CD4-positive, alpha-beta T cell (primary cell): Measurements from ENCODE around the gene SERPINI2. TPM values are rescaled to one million over a fixed set of nuclear protein-coding genes. Genes with fewer than 3 reads are reported as not detected.
"Not testable (repeated sequence)": the region's sequence is repeated elsewhere in the genome, so short reads cannot be mapped to it uniquely, and the experiment has no call there.

Source experiments
- ATAC-seq: fragments of 200-7000 bp; cut with Tn5 transposase; one replicate; pipeline ENCODE4 v1.10.0; 2022; ENCODE audit warnings: mild to moderate bottlenecking; ENCODE audit not compliant: poor library complexity
- CTCF ChIA-PET: fragments of 350-600 bp; sonication (Branson Sonifier 250); formaldehyde crosslinking; loops from one replicate; lab custom pipeline; 2021; ENCODE audit warnings: antibody characterized with exemption, inconsistent platforms; lab: Charles Lee
- POLR2A ChIA-PET: fragments of 350-600 bp; sonication (Branson Sonifier 250); formaldehyde crosslinking; loops from one replicate; lab custom pipeline; 2021; ENCODE audit warnings: antibody characterized with exemption, inconsistent platforms; lab: Charles Lee
- DNase-seq, 14 experiments: peaks; one replicate each; pipeline ENCODE4 v3.0.0-alpha.2; 2013 to 2020; ENCODE audit warnings: mixed read lengths in 2 of 14
- H3K27ac ChIP-seq, 2 donors: one replicate each; pipeline versions ENCODE4 v1.5.1 to v1.7.0; 2013; ENCODE audit warnings: low read length in 2 of 2, low read depth in 1 of 2, mild to moderate bottlenecking in 1 of 2
- H3K27me3 ChIP-seq, 2 experiments: 1 replicate in 1 of 2; 2 replicates in 1 of 2; pipeline versions ENCODE4 v1.6.1 to v1.7.0; 2013; ENCODE audit warnings: low read length in 2 of 2, control low read depth in 1 of 2, mild to moderate bottlenecking in 1 of 2, moderate library complexity in 1 of 2; ENCODE audit not compliant: insufficient read depth in 2 of 2, control insufficient read depth in 1 of 2
- H3K36me3 ChIP-seq: one replicate; pipeline ENCODE4 v1.6.1; 2013; ENCODE audit warnings: low read length, control low read depth; ENCODE audit not compliant: insufficient read depth
- H3K4me1 ChIP-seq: one replicate; pipeline ENCODE4 v1.6.1; 2013; ENCODE audit warnings: low read length, control low read depth; ENCODE audit not compliant: insufficient read depth
- H3K4me3 ChIP-seq: one replicate; pipeline ENCODE4 v1.5.1; 2013; ENCODE audit warnings: mild to moderate bottlenecking, low read length, moderate library complexity
- H3K9me3 ChIP-seq, 2 experiments: 1 replicate in 1 of 2; 2 replicates in 1 of 2; pipeline versions ENCODE4 v1.6.1 to v1.7.0; 2013; ENCODE audit warnings: low read length in 2 of 2, mild to moderate bottlenecking in 2 of 2, control low read depth in 1 of 2, moderate library complexity in 1 of 2; ENCODE audit not compliant: control insufficient read depth in 1 of 2, insufficient read depth in 1 of 2
- H3K27ac Mint-ChIP-seq: one replicate; pipeline ENCODE4 v1.8.0; 2020; ENCODE audit warnings: mixed read lengths
- H3K27me3 Mint-ChIP-seq: one replicate; pipeline ENCODE4 v1.8.0; 2021; ENCODE audit warnings: mixed read lengths
- H3K36me3 Mint-ChIP-seq: one replicate; pipeline ENCODE4 v1.8.0; 2021; ENCODE audit warnings: low read depth, mixed read lengths
- H3K4me1 Mint-ChIP-seq: one replicate; pipeline ENCODE4 v1.8.0; 2021; ENCODE audit warnings: low read depth, mixed read lengths
- H3K4me3 Mint-ChIP-seq: one replicate; pipeline ENCODE4 v1.8.0; 2020; ENCODE audit warnings: mild to moderate bottlenecking, mixed read lengths
- H3K9me3 Mint-ChIP-seq: one replicate; pipeline ENCODE4 v1.8.0; 2020; ENCODE audit warnings: mixed read lengths
- intact Hi-C, 2 experiments: fragments of 100-400 bp; cut with DNase I in 1 of 2; cut with micrococcal nuclease in 1 of 2; formaldehyde crosslinking; loops; one replicate each; pipeline versions ENCODE4 v1.15.1 to v1.9.0; 2023 to 2025; cut with DNase I, micrococcal nuclease
- total RNA-seq, 174 experiments: library from RNA in 2 of 174; stranded (reverse) in 2 of 174; gene quantifications; one replicate each; pipeline ENCODE4 v1.2.3 and lab custom pipeline; 2021 to 2026
- TF ChIP-seq, protein P1 (sequence below): fragments of 200-600 bp; IDR thresholded peaks from one replicate; pipeline ENCODE4 v1.8.0; 2022; ENCODE audit warnings: antibody characterized with exemption, mild to moderate bottlenecking

Gene SERPINI2
- total RNA-seq, 2 experiments from 2014 or later, result not detected

DNA sequence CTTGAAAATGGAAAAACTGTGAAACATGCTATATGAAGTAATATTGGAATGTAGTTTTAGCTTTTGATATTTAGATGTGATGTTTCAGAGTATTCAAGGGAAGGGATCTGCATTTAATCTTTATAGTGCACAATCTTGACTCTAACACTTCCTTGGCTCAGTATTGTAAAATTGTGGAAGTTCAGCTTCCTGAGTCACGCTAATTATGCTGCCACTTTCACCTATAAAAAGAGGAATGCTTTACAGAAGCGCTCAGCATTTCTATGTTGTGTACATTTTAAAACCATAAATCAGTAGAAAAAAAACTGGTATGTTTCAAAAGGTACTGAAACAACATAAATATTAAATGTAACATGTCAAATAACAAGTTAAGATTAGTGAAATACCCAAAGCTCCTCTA lies 32.6 kb downstream of the SERPINI2 start:
- CTCF ChIA-PET, result no interaction called here
- H3K27me3 ChIP-seq, result no peaks in the 10 kb centered on the region
- Mint-ChIP-seq H3K36me3 (no peaks in the 10 kb centered on the region), H3K9me3 (no peaks in the 10 kb centered on the region), H3K4me3 (no peak overlapping the region), H3K27me3 (no peaks in the 10 kb centered on the region), H3K4me1 (no peaks in the 10 kb centered on the region), H3K27ac (no peak overlapping the region)
- H3K36me3 ChIP-seq, result no peaks in the 10 kb centered on the region
- intact Hi-C loops, result no loop called here
- POLR2A ChIA-PET, result no interaction called here
- no peak overlapping the region for H3K4me3 ChIP-seq
- ATAC-seq, result no peak
- no peak for DNase-seq
- no peaks in the 10 kb centered on the region for H3K4me1 ChIP-seq
- H3K27ac ChIP-seq, result no peak overlapping the region
- H3K9me3 ChIP-seq, result no peaks in the 10 kb centered on the region
- TF ChIP-seq, protein P1, sequence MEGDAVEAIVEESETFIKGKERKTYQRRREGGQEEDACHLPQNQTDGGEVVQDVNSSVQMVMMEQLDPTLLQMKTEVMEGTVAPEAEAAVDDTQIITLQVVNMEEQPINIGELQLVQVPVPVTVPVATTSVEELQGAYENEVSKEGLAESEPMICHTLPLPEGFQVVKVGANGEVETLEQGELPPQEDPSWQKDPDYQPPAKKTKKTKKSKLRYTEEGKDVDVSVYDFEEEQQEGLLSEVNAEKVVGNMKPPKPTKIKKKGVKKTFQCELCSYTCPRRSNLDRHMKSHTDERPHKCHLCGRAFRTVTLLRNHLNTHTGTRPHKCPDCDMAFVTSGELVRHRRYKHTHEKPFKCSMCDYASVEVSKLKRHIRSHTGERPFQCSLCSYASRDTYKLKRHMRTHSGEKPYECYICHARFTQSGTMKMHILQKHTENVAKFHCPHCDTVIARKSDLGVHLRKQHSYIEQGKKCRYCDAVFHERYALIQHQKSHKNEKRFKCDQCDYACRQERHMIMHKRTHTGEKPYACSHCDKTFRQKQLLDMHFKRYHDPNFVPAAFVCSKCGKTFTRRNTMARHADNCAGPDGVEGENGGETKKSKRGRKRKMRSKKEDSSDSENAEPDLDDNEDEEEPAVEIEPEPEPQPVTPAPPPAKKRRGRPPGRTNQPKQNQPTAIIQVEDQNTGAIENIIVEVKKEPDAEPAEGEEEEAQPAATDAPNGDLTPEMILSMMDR, result no peak

DNA sequence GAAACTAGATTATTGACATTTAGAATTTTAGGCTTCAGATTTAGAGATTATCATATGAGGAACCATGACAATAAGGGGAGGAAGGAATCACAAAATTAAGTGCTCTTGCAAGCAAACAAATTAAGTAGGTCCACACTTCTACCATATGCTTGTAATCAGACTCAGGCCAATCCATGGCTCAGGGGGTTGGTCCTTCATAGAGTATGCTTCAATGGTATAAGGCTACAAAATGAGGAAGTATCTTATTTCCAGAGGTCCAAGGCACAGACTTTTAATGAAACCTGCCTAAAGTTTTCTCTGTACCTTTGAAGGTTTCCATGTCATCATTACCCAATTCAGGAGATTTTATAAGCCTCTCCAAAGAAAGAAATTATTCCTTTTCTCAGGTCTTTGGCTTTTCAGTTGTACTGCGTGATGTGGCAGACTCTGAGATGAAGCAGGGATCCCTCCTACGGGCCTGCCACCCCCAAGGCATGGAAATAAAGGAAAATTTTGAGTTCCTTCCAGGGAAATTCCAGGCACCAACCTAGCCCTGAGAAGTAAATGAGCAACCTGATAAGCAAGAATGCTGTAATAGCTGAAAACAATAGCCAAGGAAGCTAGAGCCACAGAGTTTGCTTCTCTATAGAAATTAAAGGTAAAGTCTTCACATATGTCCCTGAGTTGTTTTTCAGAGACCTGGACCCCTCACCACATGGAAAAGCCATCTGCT lies 36.3 kb downstream of the SERPINI2 start:
- H3K4me3 ChIP-seq, result no peak overlapping the region
- CTCF ChIA-PET, result no interaction called here
- no peaks in the 10 kb centered on the region for H3K36me3 ChIP-seq
- POLR2A ChIA-PET, result no interaction called here
- intact Hi-C loops, result no loop called here
- no peak overlapping the region for H3K27ac ChIP-seq
- Mint-ChIP-seq H3K36me3 (no peaks in the 10 kb centered on the region), H3K27me3 (no peaks in the 10 kb centered on the region), H3K4me3 (no peak overlapping the region), H3K27ac (no peak overlapping the region), H3K9me3 (no peaks in the 10 kb centered on the region), H3K4me1 (no peaks in the 10 kb centered on the region)
- H3K9me3 ChIP-seq, result no peaks in the 10 kb centered on the region
- TF ChIP-seq, protein P1, result no peak
- ATAC-seq (no peak), DNase-seq (no peak)
- no peaks in the 10 kb centered on the region for H3K27me3 ChIP-seq
- no peaks in the 10 kb centered on the region for H3K4me1 ChIP-seq

DNA sequence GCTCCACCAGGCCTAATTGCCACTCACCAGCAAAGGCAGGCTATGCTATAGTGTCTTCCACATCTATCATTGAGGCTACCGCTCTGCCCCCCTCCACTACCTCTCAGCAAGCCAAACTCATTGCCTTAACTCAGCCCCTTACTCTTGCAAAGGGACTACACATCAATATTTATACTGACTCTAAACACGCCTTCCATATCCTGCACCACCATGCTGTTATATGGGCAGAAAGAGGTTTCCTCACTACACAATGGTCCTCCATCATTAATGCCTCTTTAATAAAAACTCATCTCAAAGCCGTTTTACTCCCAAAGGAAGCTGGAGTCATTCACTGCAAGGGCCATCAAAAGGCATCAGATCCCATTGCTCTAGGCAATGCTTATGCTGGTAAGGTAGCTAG lies 46.9 kb downstream of the SERPINI2 start:
- H3K4me1 Mint-ChIP-seq, CTCF ChIA-PET, H3K27me3 ChIP-seq, H3K4me3 ChIP-seq, ATAC-seq, H3K4me1 ChIP-seq, H3K36me3 ChIP-seq, H3K9me3 Mint-ChIP-seq, H3K9me3 ChIP-seq, POLR2A ChIA-PET, H3K27me3 Mint-ChIP-seq, H3K4me3 Mint-ChIP-seq, H3K27ac ChIP-seq, H3K27ac Mint-ChIP-seq, H3K36me3 Mint-ChIP-seq, DNase-seq, intact Hi-C loops: not testable (repeated sequence)

DNA sequence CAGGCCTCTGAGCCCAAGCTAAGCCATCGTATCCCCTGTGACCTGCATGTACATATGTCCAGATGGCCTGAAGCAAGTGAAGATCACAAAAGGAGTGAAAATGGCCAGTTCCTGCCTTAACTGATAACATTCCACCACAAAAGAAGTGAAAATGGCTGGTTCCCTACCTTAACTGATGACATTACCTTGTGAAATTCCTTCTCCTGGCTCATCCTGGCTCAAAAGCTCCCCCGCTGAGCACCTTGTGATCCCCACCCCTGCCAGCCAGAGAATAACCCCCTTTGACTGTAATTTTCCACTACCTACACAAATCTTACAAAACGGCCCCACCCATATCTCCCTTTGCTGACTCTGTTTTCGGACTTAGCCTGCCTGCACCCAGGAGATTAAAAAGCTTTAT lies 51.4 kb downstream of the SERPINI2 start:
- DNase-seq, H3K27me3 ChIP-seq, H3K9me3 Mint-ChIP-seq, H3K9me3 ChIP-seq, H3K4me3 ChIP-seq, H3K4me3 Mint-ChIP-seq, H3K36me3 ChIP-seq, H3K4me1 ChIP-seq, POLR2A ChIA-PET, H3K27ac Mint-ChIP-seq, intact Hi-C loops, CTCF ChIA-PET, ATAC-seq, H3K4me1 Mint-ChIP-seq, H3K36me3 Mint-ChIP-seq, H3K27ac ChIP-seq: not testable (repeated sequence)
- peaks cover 13% of the 10 kb centered on the region for H3K27me3 Mint-ChIP-seq
